ENCODE results near the gene FANK1.

GRCh38 chr10:126037946-126038345 is 141.6 kb downstream of the FANK1 start:
- TF ChIP-seq CTCF (IDR thresholded peaks at IDR 0.05) (no peak), POLR2AphosphoS5 (IDR thresholded peaks at IDR 0.05) (no peak), POLR2A (IDR thresholded peaks at IDR 0.05) (no peak)

Measured in upper lobe of left lung (tissue), 4 donors.